GM10266 (cell line): ENCODE measurements around the gene HNRNPA1.

Source experiments
- DNase-seq: peaks from one replicate; pipeline ENCODE4 v3.0.0; 2012; ENCODE audit errors: extremely low spot score
- TF ChIP-seq, protein P1 (sequence below): IDR thresholded peaks from 2 replicates; pipeline ENCODE4 v1.5.1; 2012; ENCODE audit warnings: mild to moderate bottlenecking, low read depth; ENCODE audit not compliant: control insufficient read depth, insufficient read depth; ENCODE audit errors: missing control alignments

Gene HNRNPA1

DNA sequence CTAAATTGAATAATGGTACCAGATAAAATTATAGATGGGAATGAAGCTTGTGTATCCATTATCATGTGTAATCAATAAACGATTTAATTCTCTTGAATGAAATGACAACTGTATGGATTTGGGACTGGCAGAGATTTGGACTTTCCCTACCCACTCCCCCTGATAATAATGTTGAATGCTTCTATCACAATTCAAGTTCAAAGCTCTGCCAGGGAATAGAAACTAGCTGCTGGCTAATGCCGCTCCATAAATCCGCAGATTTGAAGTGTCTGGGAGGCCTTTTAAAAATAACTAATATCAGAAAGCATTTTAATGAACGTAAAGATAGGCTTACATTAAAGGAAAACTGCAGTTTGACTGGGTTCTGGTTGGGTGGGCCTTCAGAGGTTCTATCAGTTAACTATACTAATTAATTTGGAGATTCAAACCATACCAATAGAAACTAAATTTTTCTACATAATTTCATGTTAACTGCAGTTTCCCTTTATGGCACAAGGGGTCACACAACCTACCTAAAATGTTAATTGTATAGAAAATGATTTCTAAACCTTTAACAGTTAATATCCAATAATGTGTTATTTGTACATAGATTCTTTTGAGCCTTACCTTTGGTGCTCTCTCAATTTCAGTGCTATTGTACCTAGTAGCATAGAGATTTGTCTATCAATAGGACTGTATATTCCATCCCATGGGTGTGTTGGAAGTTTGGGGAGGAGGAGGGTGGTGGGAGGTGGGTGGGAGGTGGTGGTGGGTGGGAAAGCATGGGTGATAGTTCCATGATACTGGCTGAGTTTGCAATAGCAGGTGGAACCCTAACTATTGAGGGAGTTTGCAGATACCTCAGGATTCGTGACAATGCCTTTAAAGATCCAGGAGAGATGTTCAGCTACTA is 4.9 kb downstream of the HNRNPA1 start:
- no peak for DNase-seq
- TF ChIP-seq, protein P1, sequence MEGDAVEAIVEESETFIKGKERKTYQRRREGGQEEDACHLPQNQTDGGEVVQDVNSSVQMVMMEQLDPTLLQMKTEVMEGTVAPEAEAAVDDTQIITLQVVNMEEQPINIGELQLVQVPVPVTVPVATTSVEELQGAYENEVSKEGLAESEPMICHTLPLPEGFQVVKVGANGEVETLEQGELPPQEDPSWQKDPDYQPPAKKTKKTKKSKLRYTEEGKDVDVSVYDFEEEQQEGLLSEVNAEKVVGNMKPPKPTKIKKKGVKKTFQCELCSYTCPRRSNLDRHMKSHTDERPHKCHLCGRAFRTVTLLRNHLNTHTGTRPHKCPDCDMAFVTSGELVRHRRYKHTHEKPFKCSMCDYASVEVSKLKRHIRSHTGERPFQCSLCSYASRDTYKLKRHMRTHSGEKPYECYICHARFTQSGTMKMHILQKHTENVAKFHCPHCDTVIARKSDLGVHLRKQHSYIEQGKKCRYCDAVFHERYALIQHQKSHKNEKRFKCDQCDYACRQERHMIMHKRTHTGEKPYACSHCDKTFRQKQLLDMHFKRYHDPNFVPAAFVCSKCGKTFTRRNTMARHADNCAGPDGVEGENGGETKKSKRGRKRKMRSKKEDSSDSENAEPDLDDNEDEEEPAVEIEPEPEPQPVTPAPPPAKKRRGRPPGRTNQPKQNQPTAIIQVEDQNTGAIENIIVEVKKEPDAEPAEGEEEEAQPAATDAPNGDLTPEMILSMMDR = peak; percentile 20

DNA sequence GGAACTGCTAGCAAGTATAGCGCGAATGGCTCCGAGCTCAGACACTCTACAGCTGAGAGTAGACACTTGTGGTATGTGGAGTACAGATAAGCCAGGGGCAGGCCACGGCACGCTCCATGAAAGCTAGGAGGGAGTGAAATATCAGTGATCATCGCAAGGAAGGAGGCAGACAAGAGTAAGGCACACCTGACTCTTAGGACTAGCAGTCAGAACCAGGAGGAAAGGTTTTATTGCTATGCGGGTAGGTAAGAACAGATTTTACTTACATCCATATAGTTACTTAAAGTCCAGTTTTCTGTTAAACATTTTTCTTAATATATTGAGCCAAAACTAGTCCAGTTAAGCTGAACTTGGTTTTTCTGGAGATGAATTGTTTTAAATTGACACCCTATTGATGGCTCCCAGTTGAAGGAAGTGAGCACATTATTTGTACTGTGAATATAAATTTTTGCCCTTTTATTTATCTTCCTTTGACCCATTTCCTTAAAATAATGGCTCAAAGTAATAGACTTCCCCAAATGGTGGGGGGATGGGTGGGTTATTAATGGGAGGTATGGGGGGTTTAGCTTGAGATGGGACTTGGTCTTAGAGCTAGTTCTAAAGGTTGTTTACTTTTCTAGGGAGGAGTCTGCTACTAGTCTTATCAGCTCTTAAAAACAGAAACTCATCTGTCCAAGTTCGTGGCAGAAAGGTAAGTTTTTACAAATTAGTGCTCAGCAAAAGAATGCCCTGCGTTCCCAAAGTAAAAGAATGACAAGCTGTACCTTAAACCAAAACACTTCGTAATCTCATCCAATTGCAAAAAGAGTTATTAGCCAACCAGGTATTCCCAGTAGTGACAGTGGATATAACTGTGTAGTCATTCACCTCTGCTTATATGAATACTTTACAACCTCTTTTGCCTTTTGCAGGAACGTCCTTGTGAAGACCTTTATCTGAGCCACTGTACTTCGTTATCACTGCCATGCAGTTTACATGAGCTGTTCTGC is 5.8 kb downstream of the HNRNPA1 start:
- no peak for DNase-seq
- TF ChIP-seq, protein P1 = no peak

DNA sequence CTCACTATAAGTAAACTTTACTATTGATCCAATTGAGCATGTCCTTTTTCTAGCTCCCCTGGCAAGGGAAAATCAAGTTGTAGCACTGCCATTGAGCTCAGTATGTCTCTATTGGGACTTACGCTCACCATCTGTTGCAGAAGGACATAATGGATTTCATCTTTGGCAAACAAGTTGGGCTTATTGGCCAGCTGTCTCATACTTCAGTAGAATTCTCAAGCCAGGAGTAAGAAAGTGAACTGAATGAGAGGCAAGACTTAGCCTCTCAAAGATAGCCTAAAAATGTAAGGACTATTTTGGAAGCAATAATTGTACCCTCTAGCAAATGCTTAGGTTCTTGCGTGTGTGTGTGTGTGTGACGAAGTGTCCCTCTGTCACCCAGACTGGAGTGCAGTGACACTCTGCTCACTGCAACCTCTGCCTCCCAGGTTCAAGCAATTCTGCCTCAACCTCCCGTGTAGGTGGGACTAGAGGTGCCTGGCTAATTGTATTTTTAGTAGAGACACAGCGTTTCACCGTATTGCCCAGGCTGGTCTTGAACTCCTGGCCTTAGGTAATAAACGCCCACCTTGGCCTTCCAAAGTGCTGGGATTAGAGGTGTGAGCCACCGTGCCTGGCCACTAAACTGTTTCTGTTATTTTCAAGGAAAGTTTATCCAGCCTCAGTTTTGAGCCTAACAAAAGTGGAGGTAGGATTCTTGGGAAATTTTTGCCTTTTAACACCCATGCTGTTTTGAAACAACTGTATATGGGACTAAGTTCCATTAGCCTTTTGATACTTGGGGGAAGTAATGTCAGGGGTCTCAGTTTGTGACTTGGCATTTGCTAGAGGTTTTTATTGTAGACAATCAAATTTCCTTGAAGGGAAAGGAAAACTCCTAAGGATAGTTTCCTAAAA is 7.0 kb downstream of the HNRNPA1 start:
- TF ChIP-seq, protein P1 = no peak
- DNase-seq = no peak

DNA sequence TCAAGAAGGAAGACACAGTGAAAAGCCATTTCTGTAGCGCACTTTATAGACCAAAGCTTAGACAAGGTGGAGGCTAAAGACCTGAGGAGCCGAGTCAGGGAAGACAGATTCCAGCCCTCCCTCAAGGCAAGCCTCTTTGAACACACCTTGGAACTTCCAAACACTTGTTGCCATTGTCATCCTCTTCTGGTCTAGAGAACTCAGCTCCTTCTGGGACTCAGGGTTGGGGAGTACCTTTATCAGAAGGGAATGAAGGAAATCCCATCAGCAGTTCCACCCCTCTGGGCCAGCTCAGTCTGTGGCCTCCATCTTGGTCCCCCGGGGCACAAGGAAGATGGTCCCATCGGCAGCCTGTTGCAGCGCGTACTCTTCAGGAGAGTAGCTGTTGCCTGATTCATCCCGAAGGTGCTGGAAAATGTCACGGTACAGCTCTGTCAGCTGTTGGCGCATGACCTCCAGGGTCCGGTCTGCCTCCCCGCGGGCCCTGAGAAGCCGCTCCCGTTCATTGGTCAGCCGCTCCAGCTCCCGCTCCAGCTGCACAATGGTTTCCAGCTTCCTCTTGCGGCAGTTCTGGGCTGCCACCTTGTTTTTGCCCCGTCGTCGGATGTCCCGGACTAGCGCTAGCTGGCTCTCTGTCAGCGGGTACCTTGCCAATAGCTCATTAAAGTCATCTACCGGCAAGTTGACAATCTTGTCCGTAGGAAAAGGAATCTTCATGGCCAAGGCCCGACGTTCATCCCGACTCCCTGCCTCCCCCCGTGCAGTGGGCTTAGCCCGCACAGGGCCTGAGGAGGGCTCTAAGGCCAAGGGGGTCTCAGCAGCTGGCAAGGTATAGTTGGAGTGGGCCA is 11.8 kb downstream of the HNRNPA1 start:
- TF ChIP-seq, protein P1 = no peak
- DNase-seq = no peak

DNA sequence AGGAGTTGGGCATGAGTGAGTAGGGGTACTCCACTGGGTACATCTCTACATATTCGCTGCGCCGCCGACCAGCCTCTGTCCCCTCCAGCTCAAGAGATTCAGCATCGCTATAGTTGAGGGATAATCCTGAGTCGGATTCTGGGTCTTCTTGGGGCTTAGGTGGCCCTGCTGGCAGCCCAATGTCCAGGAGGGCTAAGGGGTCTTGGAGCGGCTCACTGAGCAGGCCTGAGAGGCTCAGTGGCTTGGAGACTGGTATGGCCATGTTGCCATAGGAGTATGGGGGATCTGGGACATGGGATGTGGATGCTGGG is 12.4 kb downstream of the HNRNPA1 start:
- TF ChIP-seq, protein P1 = no peak
- no peak for DNase-seq

DNA sequence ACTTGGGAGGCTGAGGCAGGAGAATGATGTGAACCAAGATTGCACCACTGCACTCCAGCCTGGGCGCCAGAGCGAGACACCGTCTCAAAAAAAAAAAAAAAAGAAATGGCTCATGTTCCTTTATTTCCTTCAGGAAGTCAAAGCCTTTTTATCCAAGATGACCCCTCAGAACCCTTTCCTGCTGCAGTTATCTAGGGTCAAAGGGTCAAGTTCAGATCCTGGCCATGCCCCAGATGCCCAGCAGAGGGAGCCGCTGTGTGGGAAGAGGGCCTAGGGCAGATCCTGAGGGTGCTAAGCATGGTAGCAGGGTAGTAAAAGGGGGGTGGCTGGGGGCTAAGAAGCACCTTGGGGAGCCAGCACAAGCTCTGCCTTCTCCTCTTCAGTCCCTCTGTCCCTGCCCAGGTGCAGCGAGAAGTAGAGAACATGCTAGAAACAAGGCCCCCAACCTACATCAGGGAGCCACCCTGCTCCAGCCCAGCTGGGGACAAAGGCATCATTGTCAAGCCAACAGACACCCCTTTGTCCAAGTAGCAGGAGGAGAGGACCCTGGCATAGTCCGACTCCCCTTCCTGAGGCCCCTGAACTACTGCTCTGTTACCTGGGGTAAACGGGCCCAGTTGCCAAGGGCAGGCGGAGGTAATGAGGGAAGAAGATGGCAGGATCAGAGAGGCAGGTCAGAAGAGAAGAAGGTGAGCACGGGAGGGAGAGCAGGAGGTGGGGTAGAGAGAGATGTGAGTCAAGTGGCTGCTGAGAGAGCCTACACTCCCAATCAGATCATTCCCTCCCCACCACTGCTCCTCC is 13.8 kb downstream of the HNRNPA1 start:
- peak; percentile 65 for DNase-seq
- TF ChIP-seq, protein P1 = peak; percentile 88
